GM12864 (cell line): ENCODE results near the gene FLNC.

ENCODE experiments used
- DNase-seq: peaks from one replicate; pipeline ENCODE4 v3.0.0-alpha.2; 2011; ENCODE audit warnings: low read depth
- H3K4me3 ChIP-seq: 2 replicates; pipeline ENCODE4 v1.5.1; 2011; ENCODE audit warnings: mild to moderate bottlenecking, low read depth, low read length, control low read depth
- TF ChIP-seq, protein P1 (sequence below): IDR thresholded peaks from 2 replicates; pipeline ENCODE4 v1.5.1; 2011; ENCODE audit warnings: low read depth, mild to moderate bottlenecking, moderate library complexity, low read length, control low read depth, inconsistent platforms; ENCODE audit errors: missing control alignments

The FLNC gene

GRCh38 chr7:128811631-128812430 is 18.4 kb upstream of the FLNC start:
- no peak overlapping the region for H3K4me3 ChIP-seq
- no peak for DNase-seq
- TF ChIP-seq, protein P1, sequence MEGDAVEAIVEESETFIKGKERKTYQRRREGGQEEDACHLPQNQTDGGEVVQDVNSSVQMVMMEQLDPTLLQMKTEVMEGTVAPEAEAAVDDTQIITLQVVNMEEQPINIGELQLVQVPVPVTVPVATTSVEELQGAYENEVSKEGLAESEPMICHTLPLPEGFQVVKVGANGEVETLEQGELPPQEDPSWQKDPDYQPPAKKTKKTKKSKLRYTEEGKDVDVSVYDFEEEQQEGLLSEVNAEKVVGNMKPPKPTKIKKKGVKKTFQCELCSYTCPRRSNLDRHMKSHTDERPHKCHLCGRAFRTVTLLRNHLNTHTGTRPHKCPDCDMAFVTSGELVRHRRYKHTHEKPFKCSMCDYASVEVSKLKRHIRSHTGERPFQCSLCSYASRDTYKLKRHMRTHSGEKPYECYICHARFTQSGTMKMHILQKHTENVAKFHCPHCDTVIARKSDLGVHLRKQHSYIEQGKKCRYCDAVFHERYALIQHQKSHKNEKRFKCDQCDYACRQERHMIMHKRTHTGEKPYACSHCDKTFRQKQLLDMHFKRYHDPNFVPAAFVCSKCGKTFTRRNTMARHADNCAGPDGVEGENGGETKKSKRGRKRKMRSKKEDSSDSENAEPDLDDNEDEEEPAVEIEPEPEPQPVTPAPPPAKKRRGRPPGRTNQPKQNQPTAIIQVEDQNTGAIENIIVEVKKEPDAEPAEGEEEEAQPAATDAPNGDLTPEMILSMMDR = no peak

GRCh38 chr7:128812514-128813168 is 17.6 kb upstream of the FLNC start:
- H3K4me3 ChIP-seq = no peak overlapping the region
- TF ChIP-seq, protein P1 = no peak
- no peak for DNase-seq

DNA sequence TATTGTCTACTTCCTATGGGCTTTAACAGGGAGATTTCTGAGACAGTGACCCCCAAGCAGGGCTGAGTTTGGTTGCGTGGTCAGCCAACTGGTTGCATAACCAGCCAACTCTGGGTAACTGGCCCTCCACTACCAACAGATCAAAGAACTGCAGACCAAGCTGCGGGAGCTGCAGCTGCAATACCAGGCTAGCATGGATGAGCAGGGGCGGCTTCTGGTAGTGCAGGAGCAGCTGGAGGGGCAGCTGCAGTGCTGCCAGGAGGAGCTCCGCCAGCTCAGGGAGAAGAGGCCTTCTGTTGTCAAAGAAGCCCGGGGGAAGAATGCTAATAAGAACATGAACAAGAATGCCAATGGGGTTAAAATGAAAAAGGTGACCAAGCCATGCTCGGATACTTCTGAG is 15.7 kb upstream of the FLNC start:
- no peak overlapping the region for H3K4me3 ChIP-seq
- TF ChIP-seq, protein P1 = no peak
- no peak for DNase-seq

DNA sequence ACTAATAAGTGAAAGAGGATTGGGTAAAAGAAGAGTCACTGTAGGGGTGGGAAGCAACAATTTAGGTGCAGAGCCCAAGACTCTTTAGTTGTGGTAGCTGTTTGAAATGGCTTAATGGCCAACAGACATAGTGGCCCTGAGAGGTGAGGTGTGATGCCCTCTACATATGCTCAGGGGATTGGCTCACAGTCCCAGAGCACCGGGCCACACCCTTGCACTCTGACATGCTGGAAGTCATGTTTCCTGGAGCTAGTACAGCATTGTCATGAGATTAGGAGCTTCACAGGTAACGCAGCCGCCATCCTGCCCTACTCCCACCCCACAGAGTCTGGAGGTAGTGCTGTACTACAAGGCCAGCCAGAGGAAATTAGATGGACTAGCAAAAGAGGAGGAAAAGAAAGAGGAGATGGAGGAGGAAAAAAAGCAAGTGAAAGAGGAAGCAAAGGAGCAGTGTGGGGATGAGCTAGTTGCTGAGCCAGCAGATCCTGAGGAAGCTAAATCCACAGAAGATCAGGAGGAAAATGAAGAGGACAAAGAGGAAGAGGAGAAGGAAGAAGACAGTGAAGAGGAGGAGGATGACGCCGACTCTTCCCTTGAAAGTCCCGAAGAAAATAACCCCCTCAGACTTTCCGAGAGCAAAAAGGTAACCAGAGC is 14.8 kb upstream of the FLNC start:
- DNase-seq = no peak
- H3K4me3 ChIP-seq = no peak overlapping the region
- TF ChIP-seq, protein P1 = no peak

DNA sequence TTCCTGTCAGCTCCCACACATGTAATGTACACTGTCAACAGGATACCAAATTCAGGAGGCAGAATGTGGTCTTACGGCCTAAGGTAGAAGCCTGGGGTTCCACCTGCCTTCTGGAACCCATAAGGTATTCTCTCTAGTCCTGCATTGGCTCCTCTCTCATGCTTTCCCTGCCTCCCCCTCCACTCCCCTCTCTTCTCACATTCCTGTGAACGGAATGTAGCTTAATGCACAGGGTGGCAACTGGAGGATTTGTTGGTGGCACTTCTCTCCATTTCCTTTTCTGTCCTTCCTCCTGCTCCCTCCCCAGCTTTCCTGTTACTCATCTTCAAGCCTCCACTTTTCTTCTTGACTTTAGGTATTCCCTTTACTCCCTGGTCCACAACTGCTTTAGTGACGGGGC is 11.5 kb upstream of the FLNC start:
- TF ChIP-seq, protein P1 = no peak
- no peak overlapping the region for H3K4me3 ChIP-seq

DNA sequence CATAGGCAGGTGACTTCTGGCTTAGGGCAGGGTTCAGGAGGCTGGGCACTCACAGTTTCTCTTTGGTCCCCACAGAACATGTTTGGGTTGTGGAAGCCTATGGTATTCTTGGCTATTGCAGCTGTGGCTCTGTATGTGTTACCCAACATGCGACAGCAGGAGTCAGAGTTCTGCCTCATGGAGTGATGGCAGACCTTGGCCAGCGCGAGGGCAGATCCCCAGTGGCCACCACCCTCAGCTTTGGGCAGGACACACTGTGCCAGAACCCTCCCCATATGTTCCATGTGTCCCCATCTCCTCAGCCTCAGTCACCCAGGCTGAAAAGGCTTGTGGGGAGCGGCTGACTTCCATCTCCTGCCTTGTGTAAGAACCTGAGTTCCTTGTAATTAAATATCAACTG is 8.5 kb upstream of the FLNC start:
- TF ChIP-seq, protein P1 = no peak
- H3K4me3 ChIP-seq = no peak overlapping the region
- DNase-seq = no peak

More for the DNA sequence above, 11.5 kb upstream of the FLNC start:
- no peak for DNase-seq

- no peak for DNase-seq
- TF ChIP-seq, protein P1 = no peak
These were observed 3.7 kb upstream of the FLNC start for GRCh38 chr7:128826512-128826911.

More at GRCh38 chr7:128826512-128826911, 3.7 kb upstream of the FLNC start:
- no peak overlapping the region for H3K4me3 ChIP-seq
